LoVo (cell line): ENCODE data around the gene TRIM29.

Source experiments
- DNase-seq: peaks from one replicate; pipeline ENCODE4 v3.0.0-alpha.2; 2016; ENCODE audit warnings: low spot score

The TRIM29 gene

GRCh38 chr11:120061761-120062560 lies 76.0 kb downstream of the TRIM29 start:
- DNase-seq, result no peak
